H1 (cell line): ENCODE measurements around the gene MTCH1.

ENCODE experiments used
- POLR2A ChIP-seq, 2 experiments: IDR thresholded peaks; 1 replicate in 1 of 2; 2 replicates in 1 of 2; pipeline ENCODE4 v1.6.1; 2011; ENCODE audit warnings: low read depth in 2 of 2, low read length in 2 of 2, mild to moderate bottlenecking in 2 of 2; ENCODE audit errors: control extremely low read depth in 1 of 2
- TBP ChIP-seq: IDR thresholded peaks from 2 replicates; pipeline ENCODE4 v1.6.1; 2011; ENCODE audit warnings: low read depth, low read length, improper control_type of control experiment
- TCF12 ChIP-seq: IDR thresholded peaks from 2 replicates; pipeline ENCODE4 v1.6.1; 2011; ENCODE audit warnings: low read depth, mild to moderate bottlenecking, low read length
- TF ChIP-seq, protein P1 (sequence below), 3 experiments: IDR thresholded peaks; 1 replicate in 2 of 3; 2 replicates in 1 of 3; pipeline versions ENCODE4 v1.5.1 to v1.6.1; 2011; ENCODE audit warnings: low read length in 3 of 3, mild to moderate bottlenecking in 3 of 3, inconsistent platforms in 2 of 3, low read depth in 1 of 3, moderate library complexity in 1 of 3; ENCODE audit not compliant: insufficient read depth in 1 of 3; ENCODE audit errors: control extremely low read depth in 1 of 3

DNA sequence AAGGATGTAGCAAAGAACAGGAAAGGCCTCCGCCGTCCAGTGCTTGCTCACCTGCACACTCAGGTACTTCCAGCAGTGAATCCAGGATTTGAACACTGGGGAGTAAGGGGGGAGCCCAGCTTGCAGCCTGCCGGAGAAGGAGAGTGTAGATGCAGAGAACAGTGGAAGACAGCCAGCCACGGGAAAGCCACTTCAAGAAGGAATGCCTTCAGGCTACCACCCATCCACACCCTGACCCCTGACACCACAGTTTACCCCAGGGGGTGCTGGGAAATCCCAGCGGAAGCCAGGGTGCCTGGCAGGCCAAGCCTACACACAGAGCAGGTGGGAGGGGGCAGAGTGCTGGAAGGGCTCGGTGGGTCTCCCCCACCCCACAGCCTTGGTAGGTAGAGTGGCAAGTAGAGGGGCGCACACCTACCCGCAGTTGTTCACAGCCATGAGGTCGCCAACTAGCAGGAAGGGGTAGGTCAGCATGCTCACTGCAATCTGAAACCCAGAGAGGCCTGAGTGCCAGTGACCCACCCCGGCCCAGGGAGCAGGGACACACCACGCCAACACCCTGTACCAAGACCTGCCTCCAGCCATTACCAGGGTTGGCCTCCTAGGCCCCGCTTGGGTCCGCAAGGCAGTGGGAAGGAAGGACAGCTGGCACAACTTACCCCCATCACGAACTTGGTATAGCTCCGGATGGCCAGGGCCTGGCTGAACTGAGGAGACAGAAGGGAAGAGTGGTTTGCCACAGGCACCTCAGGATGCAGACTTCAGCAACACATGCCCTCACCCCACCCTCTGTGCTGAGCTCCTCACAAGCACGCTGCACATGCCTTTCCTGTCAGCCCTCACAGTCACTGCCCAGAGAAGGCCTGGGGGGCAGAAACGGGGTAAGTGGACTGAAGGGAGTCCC is 15.8 kb downstream of the MTCH1 start:
- no peak for TF ChIP-seq TBP
- TF ChIP-seq, protein P1, sequence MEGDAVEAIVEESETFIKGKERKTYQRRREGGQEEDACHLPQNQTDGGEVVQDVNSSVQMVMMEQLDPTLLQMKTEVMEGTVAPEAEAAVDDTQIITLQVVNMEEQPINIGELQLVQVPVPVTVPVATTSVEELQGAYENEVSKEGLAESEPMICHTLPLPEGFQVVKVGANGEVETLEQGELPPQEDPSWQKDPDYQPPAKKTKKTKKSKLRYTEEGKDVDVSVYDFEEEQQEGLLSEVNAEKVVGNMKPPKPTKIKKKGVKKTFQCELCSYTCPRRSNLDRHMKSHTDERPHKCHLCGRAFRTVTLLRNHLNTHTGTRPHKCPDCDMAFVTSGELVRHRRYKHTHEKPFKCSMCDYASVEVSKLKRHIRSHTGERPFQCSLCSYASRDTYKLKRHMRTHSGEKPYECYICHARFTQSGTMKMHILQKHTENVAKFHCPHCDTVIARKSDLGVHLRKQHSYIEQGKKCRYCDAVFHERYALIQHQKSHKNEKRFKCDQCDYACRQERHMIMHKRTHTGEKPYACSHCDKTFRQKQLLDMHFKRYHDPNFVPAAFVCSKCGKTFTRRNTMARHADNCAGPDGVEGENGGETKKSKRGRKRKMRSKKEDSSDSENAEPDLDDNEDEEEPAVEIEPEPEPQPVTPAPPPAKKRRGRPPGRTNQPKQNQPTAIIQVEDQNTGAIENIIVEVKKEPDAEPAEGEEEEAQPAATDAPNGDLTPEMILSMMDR (IDR thresholded peaks at IDR 0.05; ENCODE audit: control extremely low read depth in 1 of 3, insufficient read depth in 1 of 3, low read depth in 1 of 3, low read length in 3 of 3): no peak
- TF ChIP-seq POLR2A (IDR thresholded peaks at IDR 0.05; ENCODE audit: control extremely low read depth in 1 of 2, low read depth in 2 of 2, low read length in 2 of 2): no peak
- TF ChIP-seq TCF12: no peak
